Bronchial epithelial cell (primary cell): Measurements from ENCODE around the gene DMXL1. TPM values are rescaled to one million over a fixed set of nuclear protein-coding genes. Genes with fewer than 3 reads are reported as not detected.
A peak's percentile ranks its signal among the peaks of the same experiment; 100 is the strongest.

ENCODE experiments used
- DNase-seq: peaks from one replicate; pipeline ENCODE4 v3.0.0-alpha.2; 2010; ENCODE audit warnings: low read depth
- FAIRE-seq: peaks from 2 replicates; lab custom pipeline; 2011; peaks lifted over from hg19 to GRCh38; lab: Jason Lieb, UNC
- H3K27me3 ChIP-seq: 2 replicates; pipeline ENCODE4 v1.5.1; 2011; ENCODE audit warnings: low read length; ENCODE audit not compliant: control insufficient read depth, insufficient read depth
- H3K36me3 ChIP-seq: 2 replicates; pipeline ENCODE4 v1.5.1; 2011; ENCODE audit warnings: low read length; ENCODE audit not compliant: control insufficient read depth, insufficient read depth
- H3K4me3 ChIP-seq: 2 replicates; pipeline ENCODE4 v1.5.1; 2011; ENCODE audit warnings: mild to moderate bottlenecking, low read depth, low read length, control low read depth
- total RNA-seq: library from RNA; depleted of rRNA; stranded (reverse); fragments of >200 nt; gene quantifications from 2 replicates; pipeline ENCODE4 v1.2.1, GENCODE V29; 2014
- TF ChIP-seq, protein P1 (sequence below): IDR thresholded peaks from 2 replicates; pipeline ENCODE4 v1.5.1; 2011; ENCODE audit warnings: mild to moderate bottlenecking, moderate library complexity, low read length, control low read depth, inconsistent platforms; ENCODE audit not compliant: insufficient read depth, severe bottlenecking

Gene DMXL1
- total RNA-seq, 1 donor from 2014 or later: 32.1 TPM

GRCh38 chr5:119270960-119271757, 200.3 kb downstream of the DMXL1 start:
- H3K27me3 ChIP-seq: no peaks in the 10 kb centered on the region
- FAIRE-seq (no peak), DNase-seq (no peak)
- H3K4me3 ChIP-seq: no peak overlapping the region
- H3K36me3 ChIP-seq: no peaks in the 10 kb centered on the region
- TF ChIP-seq, protein P1, sequence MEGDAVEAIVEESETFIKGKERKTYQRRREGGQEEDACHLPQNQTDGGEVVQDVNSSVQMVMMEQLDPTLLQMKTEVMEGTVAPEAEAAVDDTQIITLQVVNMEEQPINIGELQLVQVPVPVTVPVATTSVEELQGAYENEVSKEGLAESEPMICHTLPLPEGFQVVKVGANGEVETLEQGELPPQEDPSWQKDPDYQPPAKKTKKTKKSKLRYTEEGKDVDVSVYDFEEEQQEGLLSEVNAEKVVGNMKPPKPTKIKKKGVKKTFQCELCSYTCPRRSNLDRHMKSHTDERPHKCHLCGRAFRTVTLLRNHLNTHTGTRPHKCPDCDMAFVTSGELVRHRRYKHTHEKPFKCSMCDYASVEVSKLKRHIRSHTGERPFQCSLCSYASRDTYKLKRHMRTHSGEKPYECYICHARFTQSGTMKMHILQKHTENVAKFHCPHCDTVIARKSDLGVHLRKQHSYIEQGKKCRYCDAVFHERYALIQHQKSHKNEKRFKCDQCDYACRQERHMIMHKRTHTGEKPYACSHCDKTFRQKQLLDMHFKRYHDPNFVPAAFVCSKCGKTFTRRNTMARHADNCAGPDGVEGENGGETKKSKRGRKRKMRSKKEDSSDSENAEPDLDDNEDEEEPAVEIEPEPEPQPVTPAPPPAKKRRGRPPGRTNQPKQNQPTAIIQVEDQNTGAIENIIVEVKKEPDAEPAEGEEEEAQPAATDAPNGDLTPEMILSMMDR: no peak

DNA sequence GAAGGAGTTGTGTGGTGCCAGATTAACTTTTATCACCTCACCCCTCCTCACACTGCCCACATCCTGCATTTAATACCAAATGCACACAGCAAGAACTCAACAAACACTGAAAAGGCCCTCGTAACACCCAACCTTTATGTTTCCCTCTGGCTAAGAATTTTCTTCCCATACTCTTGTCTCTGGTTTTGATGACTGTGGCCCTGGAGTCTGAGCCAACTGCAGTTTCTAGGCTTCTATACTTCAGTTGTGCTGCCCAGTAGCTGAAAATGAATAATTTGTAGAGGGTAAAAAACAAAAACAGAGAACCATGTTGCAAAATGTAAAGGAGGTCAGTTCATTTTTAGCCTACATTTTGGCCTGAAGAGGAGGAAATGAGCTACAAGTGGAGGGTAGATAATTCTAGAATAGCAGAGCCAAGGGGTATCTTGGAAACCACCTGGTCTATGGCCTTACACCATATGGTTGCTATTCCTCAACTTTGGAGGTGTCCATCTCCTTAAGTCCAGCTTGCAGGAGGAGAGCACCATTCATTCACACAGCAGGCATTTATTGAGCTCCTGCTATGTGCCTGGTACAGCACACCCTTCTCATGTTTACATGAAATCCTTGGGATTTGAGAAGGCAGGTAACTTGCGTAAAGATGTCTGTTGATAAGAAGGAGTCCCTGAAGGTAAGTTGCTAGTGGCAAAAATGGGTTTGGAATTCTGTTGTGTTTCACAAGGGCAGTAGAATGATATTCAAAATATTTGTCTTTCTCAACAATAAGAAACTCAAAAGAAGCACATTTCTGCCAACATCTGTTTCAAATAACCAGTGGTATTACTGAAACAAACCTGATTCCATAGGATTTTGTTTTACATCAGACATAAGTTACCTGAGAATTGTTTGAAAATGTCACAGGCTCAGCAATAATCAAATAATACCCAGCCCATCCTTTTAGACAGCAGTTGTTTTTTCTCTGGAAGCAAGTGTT, 201.2 kb downstream of the DMXL1 start:
- no peaks in the 10 kb centered on the region for H3K36me3 ChIP-seq
- FAIRE-seq (no peak), DNase-seq (no peak)
- TF ChIP-seq, protein P1: no peak
- no peaks in the 10 kb centered on the region for H3K27me3 ChIP-seq
- H3K4me3 ChIP-seq: no peak overlapping the region

GRCh38 chr5:119273391-119273839, 202.5 kb downstream of the DMXL1 start:
- DNase-seq (no peak), FAIRE-seq (no peak)
- TF ChIP-seq, protein P1: no peak
- H3K4me3 ChIP-seq: no peak overlapping the region
- H3K27me3 ChIP-seq: no peaks in the 10 kb centered on the region
- H3K36me3 ChIP-seq: no peaks in the 10 kb centered on the region

- Histone ChIP-seq H3K4me3 (no peak overlapping the region), H3K27me3 (no peaks in the 10 kb centered on the region), H3K36me3 (no peaks in the 10 kb centered on the region)
- TF ChIP-seq, protein P1: no peak
- DNase-seq (peak; percentile 99), FAIRE-seq (peak; percentile 93)
These were observed 203.3 kb downstream of the DMXL1 start for GRCh38 chr5:119274030-119274766.

DNA sequence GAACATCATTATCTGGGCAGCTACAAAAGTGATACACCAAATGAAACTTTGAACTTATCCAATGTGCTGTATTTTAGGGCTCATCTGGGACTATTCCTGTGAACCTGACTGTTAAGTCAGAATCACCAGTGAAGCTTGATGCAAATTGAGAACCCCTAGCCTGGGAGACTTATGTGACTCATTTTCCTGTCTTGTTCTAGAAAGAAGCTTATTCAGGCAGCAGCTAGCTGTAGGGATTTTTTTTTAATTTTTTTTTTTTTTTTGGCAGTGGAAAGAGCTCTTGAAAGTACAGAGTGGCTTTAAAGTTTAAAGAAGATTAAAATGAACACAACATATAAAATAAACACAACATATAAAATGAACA, 203.9 kb downstream of the DMXL1 start:
- Histone ChIP-seq H3K27me3 (no peaks in the 10 kb centered on the region), H3K36me3 (no peaks in the 10 kb centered on the region), H3K4me3 (no peak overlapping the region)
- DNase-seq (peak; percentile 91), FAIRE-seq (no peak)
- TF ChIP-seq, protein P1: no peak
